Activated CD4-positive, alpha-beta T cell treated with anti-CD3 and anti-CD28 coated beads, Interleukin-2, amount 50 U/mL, for 24 hours (primary cell): ENCODE measurements around the gene EVX2.

Source experiments
- DNase-seq, 2 donors: peaks; one replicate each; pipeline ENCODE4 v3.0.0-alpha.2; 2020; ENCODE audit warnings: low read depth in 1 of 2, low spot score in 1 of 2

The EVX2 gene

GRCh38 chr2:176066645-176067588, 16.8 kb downstream of the EVX2 start:
- no peak for DNase-seq

GRCh38 chr2:176063958-176064357, 19.8 kb downstream of the EVX2 start:
- no peak for DNase-seq

GRCh38 chr2:176056406-176056805, 27.4 kb downstream of the EVX2 start:
- DNase-seq, result no peak

- DNase-seq, result no peak
Observed at GRCh38 chr2:176039375-176039774, 44.4 kb downstream of the EVX2 start.

GRCh38 chr2:176038694-176039093, 45.1 kb downstream of the EVX2 start:
- no peak for DNase-seq

- no peak for DNase-seq
Observed at GRCh38 chr2:176035013-176035691, 48.6 kb downstream of the EVX2 start.

- DNase-seq, result no peak
Observed at GRCh38 chr2:176027806-176028205, 56.0 kb downstream of the EVX2 start.
